ENCODE results near the gene NAPSA.

Gene NAPSA

DNA sequence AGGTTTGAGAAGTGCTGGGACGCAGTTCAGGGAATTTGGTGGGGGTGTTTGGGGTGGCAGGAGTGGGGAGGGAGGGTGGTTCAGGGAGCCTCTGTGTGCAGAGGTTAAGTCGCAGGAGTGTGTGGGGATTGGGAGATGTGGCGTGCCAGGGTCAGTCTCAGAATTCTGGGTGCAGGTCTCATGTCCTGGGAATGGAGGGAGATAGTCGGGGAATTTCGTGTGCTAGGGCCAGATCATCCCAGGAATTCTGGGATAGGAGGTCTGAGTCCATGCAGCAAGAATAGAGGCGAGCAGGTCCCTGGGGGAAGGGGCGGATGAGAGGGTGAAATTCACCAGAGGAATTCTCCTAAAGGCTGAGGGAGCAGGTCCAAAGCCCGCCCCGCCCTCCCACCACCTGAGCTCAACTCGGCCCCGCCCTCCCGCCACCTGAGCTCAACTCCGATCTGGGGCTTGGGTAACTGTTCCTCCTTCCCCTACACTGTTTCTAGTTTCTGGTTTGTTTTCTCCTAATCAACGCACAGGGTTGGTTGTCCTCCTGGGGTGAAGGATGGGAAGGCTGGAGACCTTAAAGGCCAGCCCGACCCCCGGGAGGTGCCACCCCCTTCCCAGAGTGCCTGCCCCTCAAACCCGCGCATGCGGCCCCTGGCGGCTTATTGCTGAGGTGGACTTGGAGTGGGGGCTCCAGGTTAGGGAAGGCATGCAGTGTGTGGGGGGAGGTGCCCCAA lies 51.5 kb downstream of the NAPSA start:
- no peak for DNase-seq

DNA sequence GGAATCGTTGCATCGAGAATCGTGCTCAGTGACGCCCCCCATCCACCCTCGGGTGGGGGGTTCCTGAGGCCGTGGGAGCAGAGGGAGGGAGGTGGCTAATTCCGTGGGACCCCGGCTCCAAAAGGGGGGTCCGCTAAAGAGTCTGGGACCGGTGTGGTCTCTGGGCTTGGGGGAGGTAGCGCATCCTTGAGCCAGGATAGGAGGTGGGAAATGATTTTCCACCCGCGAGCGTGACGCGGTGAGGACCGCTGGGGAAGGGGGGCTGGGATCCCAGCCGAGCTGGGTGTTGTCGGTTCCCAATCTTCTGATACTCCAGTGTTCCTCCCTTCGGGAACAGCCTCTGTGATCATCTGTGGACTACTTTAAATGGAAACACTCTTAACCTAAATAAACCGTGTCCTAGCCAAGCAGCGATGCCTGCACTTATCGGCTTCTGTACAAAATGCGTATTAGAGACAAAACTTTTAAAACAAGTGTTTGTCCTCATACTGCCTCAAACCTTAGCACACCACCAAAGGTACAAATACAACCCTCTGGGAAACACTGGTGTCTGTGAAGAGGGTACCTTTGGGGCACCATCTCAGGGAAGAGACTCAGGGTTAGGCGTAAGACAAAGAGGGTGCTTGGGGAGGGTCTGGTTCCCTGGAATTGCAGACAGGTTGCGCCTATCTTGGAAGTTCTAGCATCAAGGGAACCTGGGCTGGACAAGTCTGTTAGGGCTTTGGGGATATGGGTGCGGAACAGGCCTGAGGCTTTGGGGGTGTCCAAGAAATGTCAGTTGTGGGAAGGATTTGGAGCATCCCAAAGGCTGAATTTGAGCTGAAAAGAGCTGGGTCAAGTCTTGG lies 52.2 kb downstream of the NAPSA start:
- no peak for DNase-seq

DNA sequence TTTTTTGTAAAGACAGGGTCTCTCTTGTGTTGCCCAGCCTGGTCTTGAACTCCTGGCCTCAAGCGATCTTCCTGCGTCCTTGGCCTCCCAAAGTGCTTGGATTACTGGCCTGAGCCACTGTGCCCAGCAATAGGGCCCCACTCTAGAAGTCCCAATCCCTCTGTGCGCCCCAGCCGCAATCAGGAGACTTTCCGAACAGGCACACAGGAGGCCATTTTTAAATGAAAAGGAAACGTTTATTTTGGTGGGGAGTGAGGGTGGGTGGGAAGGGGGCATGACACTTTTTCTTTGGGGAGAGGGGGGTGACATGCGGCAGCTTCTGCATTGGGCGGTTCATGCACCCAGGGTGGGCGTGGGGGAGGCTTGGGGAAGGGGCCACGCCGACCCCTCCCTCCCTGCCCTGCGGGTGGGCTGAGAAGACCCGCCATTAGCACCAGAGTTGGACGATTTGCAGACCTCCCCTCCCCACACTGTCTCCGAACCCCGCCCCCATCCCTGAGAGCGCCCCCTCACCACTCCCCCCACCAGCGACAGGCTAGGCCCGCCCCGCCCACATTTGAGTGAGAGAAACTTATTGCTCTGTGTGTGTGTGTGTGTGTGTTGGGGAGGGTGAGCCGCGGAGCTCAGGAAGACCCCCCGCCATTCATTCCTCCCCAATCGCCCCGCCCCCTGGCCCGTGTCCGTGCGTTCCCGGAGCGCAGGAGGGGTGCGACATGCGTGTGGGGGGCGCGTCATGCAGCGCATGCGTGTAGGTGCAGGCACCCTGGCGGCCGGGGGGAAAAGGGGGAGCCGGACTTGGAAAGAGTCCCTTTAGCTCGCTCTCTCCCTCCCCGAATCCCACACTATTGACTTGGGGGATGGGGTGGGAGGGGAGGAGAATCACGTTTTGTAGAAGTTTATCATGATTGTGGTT lies 53.5 kb downstream of the NAPSA start:
- no peak for DNase-seq

DNA sequence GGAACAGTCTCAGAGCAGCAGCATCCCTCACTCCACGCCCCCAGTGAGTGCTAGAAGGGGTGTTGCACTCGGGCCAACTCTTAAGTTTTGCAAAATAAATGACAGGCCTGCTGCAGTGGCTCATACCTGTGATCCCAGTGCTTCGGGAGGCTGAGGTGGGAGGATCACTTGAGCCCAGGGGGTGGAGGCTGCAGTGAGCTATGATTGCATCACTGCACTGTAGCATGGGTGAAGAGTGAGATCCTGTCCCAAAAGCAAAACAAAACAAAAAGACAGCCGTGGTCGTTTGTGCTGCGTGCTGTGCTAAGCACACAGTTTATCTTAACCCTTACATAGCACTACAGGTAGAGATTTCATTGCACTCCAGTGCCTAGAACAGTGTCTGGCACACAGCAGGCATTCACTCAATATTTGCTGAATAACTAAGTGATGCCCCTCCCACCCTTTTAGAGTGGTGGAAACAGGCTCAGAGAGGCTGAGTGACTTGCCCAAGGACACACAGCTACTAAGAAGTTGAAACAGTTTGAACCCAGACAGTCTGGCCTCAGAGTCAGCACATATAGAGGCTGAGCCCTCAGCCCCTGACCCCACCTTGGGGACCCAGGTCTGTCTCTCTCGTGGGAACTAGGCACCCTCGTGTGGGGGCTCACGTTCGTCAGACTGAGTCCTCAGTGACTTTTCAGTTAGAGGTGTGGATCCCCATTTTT lies 54.5 kb downstream of the NAPSA start:
- no peak for DNase-seq

DNA sequence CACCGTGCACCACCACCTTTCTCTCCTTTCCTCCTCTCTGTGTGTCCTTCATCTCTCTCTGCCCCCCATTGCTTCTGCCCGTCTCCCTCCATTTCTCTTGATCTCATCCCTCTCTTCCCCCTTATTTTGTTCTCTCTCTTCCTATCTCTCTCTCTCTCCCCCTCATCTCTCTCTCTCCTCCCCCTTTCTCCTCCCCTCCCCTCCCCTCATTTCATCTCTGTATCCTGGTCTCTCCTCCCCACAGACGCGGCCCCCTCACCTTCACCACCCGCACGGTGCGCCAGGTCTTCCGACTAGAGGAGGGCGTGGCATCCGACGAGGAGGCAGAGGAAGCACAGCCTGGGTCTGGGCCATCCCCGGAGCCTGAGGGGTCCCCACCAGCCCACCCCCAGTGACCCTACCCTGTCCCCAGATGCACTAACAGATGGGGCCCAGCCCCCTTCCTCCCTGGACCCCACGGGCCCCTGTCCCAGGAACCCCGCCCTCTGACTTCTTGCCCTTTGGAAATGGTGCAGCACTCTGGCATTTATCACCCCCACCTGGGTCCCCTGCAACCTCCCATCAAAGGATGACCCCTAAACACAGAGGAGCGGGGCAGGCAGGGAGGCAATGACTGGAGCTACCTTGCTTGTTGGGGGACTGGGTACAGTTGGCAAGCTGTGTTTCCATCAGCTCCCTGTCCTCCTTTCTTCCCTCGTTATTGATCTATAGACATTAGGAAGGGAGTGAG lies 55.9 kb downstream of the NAPSA start:
- DNase-seq, result no peak

DNA sequence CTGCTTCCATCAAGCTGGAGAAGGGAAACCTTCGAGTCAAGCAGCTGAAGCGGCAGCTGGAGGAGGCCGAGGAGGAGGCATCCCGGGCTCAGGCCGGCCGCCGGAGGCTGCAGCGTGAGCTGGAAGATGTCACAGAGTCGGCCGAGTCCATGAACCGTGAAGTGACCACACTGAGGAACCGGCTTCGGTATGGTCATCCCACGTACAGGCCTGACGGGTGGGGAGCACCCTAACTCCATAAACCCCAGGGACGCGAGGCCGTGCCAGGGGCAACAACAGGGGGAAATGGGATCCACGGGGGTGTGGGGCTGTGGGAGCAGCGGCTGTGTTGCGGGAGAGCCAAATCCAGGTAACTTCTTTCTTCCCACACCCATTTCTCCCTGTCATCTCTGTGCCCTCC lies 56.4 kb downstream of the NAPSA start:
- no peak for DNase-seq
